ENCODE measurements around the gene CALML3. TPM values are rescaled to one million over a fixed set of nuclear protein-coding genes. Genes with fewer than 3 reads are reported as not detected.

CALML3 gene
- total and polyA plus RNA-seq, 2 of the 13 experiments (the other 11 are each of a cell fraction or from before 2014, with no cell fraction given) = not detected

GRCh38 chr10:5560817-5561703 lies 36.3 kb downstream of the CALML3 start:
- Histone ChIP-seq H3K27me3 (ENCODE audit: control insufficient read depth in 1 of 2, insufficient read depth in 2 of 2, low read length in 2 of 2) (no peaks in the 10 kb centered on the region; a peak in 1 of 5 replicates), H2AFZ (ENCODE audit: low read length) (no peak overlapping the region), H3K4me1 (ENCODE audit: insufficient read depth, low read length) (peaks cover 66% of the 10 kb centered on the region), H3K9ac (ENCODE audit: insufficient read depth, low read depth, low read length) (no peak overlapping the region), H4K20me1 (ENCODE audit: insufficient read depth, low read length) (no peaks in the 10 kb centered on the region), H3K79me2 (ENCODE audit: insufficient read depth, low read length) (no peaks in the 10 kb centered on the region), H3K36me3 (replicated peaks in 1 of 2; ENCODE audit: control insufficient read depth in 1 of 2, insufficient read depth in 2 of 2, low read length in 2 of 2) (no peaks in the 10 kb centered on the region), H3K4me3 (replicated peaks in 1 of 3; ENCODE audit: insufficient read depth in 1 of 3, low read depth in 2 of 3, low read length in 3 of 3) (no peak overlapping the region), H3K4me2 (ENCODE audit: low read depth, low read length) (peak overlapping the region; percentile 15; the same call in 1 of the 2 replicates), H3K9me3 (ENCODE audit: low read length) (no peaks in the 10 kb centered on the region), H3K27ac (ENCODE audit: extremely low read length, insufficient read depth, low read length) (no peak overlapping the region)
- BruUV-seq (replicated peaks) = no TSS peak
- CTCF ChIA-PET (ENCODE audit: low intra/inter-chr PET ratio, low total read pairs) = no interaction called here
- POLR2A ChIA-PET = interaction anchor here (1.2 to 1.3 kb wide), 2 partner anchors 13 to 115 kb away, joined by 5 to 6 read pairs; no protein-coding TSS in a partner anchor
- ATAC-seq (peak; percentile 76), DNase-seq (ENCODE audit: low spot score) (peak; percentile 55), FAIRE-seq (no peak)
- 86% methylated on average over 12 of the region's 28 CpGs for WGBS (ENCODE audit: low lambda C conversion rate)
- intact Hi-C loops (cut with micrococcal nuclease; ENCODE audit: unreplicated experiment) = no loop called here
- in situ Hi-C loops (cut with HindIII; ENCODE audit: extremely low pct_ligation_motif_present, low pct_unique_long_range_greater_than_20kb) = no loop called here
- TF ChIP-seq HNF4A (CRISPR knock-in tag; IDR thresholded peaks at IDR 0.05) (peak; percentile 65), TBX3 (IDR thresholded peaks at IDR 0.05; ENCODE audit: borderline replicate concordance) (peak; percentile 15; the same call in 1 of the 2 replicates), ZFX (CRISPR knock-in tag; IDR thresholded peaks at IDR 0.05; ENCODE audit: low read depth) (0 out of 2 replicates have a peak, but pooled peaks have one; percentile 22), SMC3 (IDR thresholded peaks at IDR 0.05; ENCODE audit: low read length) (peak; percentile 52; the same call in 1 of the 2 replicates), NCOR1 (IDR thresholded peaks at IDR 0.05; ENCODE audit: borderline replicate concordance, low read length) (peak; percentile 24; the same call in 1 of the 2 replicates), SALL1 (CRISPR knock-in tag; IDR thresholded peaks at IDR 0.05) (no peak), ZNF788 (CRISPR knock-in tag; IDR thresholded peaks at IDR 0.05; ENCODE audit: borderline replicate concordance) (no peak), PBX3 (CRISPR knock-in tag; IDR thresholded peaks at IDR 0.05; ENCODE audit: borderline replicate concordance) (no peak), STAG1 (CRISPR knock-in tag; IDR thresholded peaks at IDR 0.05) (peak; percentile 69), LCORL (IDR thresholded peaks at IDR 0.05) (no peak), LCORL (CRISPR knock-in tag; IDR thresholded peaks at IDR 0.05) (peak; percentile 40; the same call in 1 of the 2 replicates), MAX (IDR thresholded peaks at IDR 0.05) (no peak), MED1 (CRISPR knock-in tag; IDR thresholded peaks at IDR 0.05) (0 out of 2 replicates have a peak, but pooled peaks have one; percentile 15)
- TF ChIP-seq, protein P1, sequence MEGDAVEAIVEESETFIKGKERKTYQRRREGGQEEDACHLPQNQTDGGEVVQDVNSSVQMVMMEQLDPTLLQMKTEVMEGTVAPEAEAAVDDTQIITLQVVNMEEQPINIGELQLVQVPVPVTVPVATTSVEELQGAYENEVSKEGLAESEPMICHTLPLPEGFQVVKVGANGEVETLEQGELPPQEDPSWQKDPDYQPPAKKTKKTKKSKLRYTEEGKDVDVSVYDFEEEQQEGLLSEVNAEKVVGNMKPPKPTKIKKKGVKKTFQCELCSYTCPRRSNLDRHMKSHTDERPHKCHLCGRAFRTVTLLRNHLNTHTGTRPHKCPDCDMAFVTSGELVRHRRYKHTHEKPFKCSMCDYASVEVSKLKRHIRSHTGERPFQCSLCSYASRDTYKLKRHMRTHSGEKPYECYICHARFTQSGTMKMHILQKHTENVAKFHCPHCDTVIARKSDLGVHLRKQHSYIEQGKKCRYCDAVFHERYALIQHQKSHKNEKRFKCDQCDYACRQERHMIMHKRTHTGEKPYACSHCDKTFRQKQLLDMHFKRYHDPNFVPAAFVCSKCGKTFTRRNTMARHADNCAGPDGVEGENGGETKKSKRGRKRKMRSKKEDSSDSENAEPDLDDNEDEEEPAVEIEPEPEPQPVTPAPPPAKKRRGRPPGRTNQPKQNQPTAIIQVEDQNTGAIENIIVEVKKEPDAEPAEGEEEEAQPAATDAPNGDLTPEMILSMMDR (CRISPR knock-in tag; IDR thresholded peaks at IDR 0.05) = peak; percentile 59
- TF ChIP-seq, protein P2, sequence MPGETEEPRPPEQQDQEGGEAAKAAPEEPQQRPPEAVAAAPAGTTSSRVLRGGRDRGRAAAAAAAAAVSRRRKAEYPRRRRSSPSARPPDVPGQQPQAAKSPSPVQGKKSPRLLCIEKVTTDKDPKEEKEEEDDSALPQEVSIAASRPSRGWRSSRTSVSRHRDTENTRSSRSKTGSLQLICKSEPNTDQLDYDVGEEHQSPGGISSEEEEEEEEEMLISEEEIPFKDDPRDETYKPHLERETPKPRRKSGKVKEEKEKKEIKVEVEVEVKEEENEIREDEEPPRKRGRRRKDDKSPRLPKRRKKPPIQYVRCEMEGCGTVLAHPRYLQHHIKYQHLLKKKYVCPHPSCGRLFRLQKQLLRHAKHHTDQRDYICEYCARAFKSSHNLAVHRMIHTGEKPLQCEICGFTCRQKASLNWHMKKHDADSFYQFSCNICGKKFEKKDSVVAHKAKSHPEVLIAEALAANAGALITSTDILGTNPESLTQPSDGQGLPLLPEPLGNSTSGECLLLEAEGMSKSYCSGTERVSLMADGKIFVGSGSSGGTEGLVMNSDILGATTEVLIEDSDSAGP (CRISPR knock-in tag; IDR thresholded peaks at IDR 0.05; ENCODE audit: borderline replicate concordance) = peak; percentile 46; the same call in 1 of the 2 replicates

All from HepG2 (cell line).